Left ventricle myocardium inferior (tissue), 1 donor: ENCODE results near the gene GRPR. TPM values are rescaled to one million over a fixed set of nuclear protein-coding genes. Genes with fewer than 3 reads are reported as not detected.

Experiments used
- DNase-seq: peaks from one replicate; pipeline ENCODE4 v3.0.0-alpha.2; 2020
- H3K27ac ChIP-seq: fragments of 200-600 bp; replicated peaks from 2 replicates; pipeline ENCODE4 v1.8.0; 2021
- H3K27me3 ChIP-seq: fragments of 200-600 bp; 2 replicates; pipeline ENCODE4 v1.8.0; 2021; ENCODE audit warnings: low read depth
- H3K36me3 ChIP-seq: fragments of 200-600 bp; 2 replicates; pipeline ENCODE4 v1.8.0; 2021
- H3K4me1 ChIP-seq: fragments of 200-600 bp; 2 replicates; pipeline ENCODE4 v1.8.0; 2021
- H3K4me3 ChIP-seq: fragments of 200-600 bp; 2 replicates; pipeline ENCODE4 v1.8.0; 2021; ENCODE audit warnings: mild to moderate bottlenecking, moderate library complexity
- H3K9me3 ChIP-seq: fragments of 200-600 bp; replicated peaks from 2 replicates; pipeline ENCODE4 v1.8.0; 2021
- CTCF ChIP-seq: fragments of 200-600 bp; IDR thresholded peaks from 2 replicates; pipeline ENCODE4 v1.8.0; 2021; ENCODE audit warnings: antibody characterized with exemption, mild to moderate bottlenecking, borderline replicate concordance
- intact Hi-C: fragments of 100-400 bp; cut with micrococcal nuclease; formaldehyde crosslinking; loops from one replicate; pipeline ENCODE4 v1.11.0; 2022
- total RNA-seq: library from RNA; stranded (reverse); fragmentation: NEBNext Ultra II Directional; extraction: Animal tissue kit (Norgen Biotek cat#: 25700); gene quantifications from one replicate; pipeline ENCODE4 v1.2.1, GENCODE V29; 2021
- donor health status: DM: no; HTN: yes; CAD: no; lungs with severe emphysema.

GRPR gene
- total RNA-seq, 1 donor from 2014 or later = 0.30 TPM

DNA sequence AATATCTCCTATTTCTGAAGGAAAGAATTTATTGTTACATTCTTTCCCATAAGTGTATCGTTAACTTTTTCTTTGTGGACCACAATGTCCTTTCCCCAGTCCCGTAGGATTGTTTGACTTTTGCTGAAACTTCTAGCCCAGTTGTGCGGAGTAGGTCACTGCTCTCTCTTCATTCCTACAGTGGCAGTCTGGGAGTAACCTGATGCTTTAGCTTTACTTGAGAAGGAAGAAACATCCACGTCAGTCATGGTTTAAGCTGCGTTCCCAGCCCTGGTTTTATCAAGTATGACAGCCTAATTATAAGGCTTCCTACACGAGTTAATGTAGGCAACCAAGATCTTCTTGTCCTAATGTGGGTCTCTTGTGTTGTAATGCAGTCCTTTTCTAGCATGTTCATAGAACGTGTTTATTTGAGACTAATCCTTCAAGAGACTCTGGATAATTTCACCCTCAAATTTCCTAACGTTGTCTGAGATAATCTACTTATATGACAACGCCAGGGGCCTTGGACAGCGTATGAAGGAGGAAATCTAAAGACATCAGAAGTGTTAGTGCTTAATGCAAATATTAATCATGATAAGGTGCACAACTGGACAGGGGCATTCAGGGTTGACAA is 40.8 kb upstream of the GRPR start:
- no peaks in the 10 kb centered on the region for H3K27me3 ChIP-seq
- intact Hi-C loops = no loop called here
- no peak overlapping the region for H3K27ac ChIP-seq
- TF ChIP-seq CTCF = no peak
- DNase-seq = no peak
- H3K4me3 ChIP-seq = no peak overlapping the region
- no peaks in the 10 kb centered on the region for H3K4me1 ChIP-seq
- H3K36me3 ChIP-seq = no peaks in the 10 kb centered on the region
- H3K9me3 ChIP-seq = no peaks in the 10 kb centered on the region

DNA sequence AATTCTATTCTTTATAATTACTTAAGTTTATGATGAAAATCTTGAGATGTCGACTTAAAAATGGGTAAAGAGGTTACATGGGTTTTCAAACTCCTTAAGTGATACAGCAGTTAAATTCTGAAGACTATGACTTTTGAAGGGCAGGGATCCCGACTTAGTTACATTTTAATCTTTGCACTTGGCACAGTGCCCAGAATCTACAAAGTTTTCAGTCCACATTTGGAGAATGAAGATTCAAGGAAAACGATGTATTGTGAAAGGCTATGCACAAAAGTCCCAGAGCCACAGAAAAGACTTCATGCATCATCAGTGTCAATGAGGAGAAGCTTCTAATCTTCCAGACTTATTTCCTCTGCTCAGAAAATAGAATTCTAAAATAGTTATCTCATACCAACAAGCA is 36.3 kb upstream of the GRPR start:
- H3K27ac ChIP-seq = no peak overlapping the region
- TF ChIP-seq CTCF = no peak
- DNase-seq = no peak
- H3K27me3 ChIP-seq = no peaks in the 10 kb centered on the region
- no peaks in the 10 kb centered on the region for H3K4me1 ChIP-seq
- H3K36me3 ChIP-seq = no peaks in the 10 kb centered on the region
- intact Hi-C loops = no loop called here
- no peaks in the 10 kb centered on the region for H3K9me3 ChIP-seq
- no peak overlapping the region for H3K4me3 ChIP-seq

DNA sequence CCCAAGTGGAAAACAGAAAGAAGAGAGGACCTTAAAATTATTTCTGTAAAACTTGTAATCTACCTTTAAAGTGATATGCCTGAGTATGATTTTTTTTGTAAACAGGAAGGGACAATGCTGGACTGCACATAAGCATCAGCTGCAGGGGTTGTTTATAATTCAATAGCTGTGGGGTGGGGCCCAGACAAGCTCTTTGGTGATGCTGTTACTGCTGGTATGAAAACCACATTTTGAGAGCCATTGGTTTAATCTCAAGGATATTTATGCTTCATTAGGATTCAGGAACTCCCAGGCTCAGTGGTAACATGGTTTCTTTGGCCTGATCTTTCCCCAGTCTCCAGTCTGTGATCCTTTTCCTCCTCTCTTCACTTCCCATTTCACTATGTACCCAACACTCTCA is 34.3 kb upstream of the GRPR start:
- Histone ChIP-seq H3K9me3 (no peaks in the 10 kb centered on the region), H3K4me1 (no peaks in the 10 kb centered on the region), H3K36me3 (no peaks in the 10 kb centered on the region), H3K4me3 (no peak overlapping the region), H3K27me3 (no peaks in the 10 kb centered on the region), H3K27ac (no peak overlapping the region)
- no peak for DNase-seq
- TF ChIP-seq CTCF = no peak
- intact Hi-C loops = no loop called here

DNA sequence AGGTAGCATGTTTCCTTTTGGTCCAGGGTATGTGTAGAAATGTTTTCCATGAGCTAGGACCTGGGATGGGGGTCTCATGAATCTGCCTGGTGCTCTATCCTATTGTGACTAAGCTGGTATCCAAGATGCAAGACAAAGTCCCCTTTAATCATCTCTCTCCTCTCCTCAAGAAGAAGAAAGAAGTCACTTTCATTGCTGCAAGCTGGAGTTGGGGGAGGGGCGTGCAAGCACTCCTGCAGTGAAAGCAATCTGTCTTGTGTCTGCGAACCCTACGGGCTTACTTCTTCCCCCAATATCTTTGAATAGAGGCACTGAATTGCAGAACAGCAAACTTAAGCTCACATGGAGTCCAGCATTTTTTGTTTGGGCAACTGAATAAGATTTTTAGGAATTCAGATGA is 27.2 kb upstream of the GRPR start:
- TF ChIP-seq CTCF = no peak
- DNase-seq = no peak

DNA sequence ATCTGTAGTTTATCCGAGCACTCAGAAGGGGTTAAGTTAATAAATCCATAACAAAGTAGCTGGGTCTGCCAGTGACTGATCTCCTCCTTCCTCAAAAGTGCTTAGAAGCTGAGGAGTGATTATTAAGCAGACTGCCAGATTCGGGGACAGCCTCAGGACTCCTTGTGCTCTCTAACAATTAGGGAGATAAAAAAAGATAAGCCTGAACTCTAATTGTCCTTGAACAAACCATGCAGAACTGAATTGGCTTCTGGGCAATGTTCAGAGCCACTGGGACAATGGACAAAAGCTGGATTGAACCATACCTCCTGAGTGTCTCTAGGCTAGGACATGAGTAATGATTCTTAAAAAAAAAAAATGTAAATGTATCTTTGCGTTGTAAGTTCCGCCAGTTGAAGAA is 22.7 kb upstream of the GRPR start:
- intact Hi-C loops = no loop called here
- Histone ChIP-seq H3K27ac (no peak overlapping the region), H3K36me3 (no peaks in the 10 kb centered on the region), H3K27me3 (no peaks in the 10 kb centered on the region), H3K4me1 (no peaks in the 10 kb centered on the region), H3K9me3 (no peaks in the 10 kb centered on the region), H3K4me3 (no peak overlapping the region)
- TF ChIP-seq CTCF = no peak
- no peak for DNase-seq

More for the DNA sequence above, 27.2 kb upstream of the GRPR start:
- H3K4me3 ChIP-seq = no peak overlapping the region
- H3K4me1 ChIP-seq = no peaks in the 10 kb centered on the region
- no peaks in the 10 kb centered on the region for H3K27me3 ChIP-seq
- H3K27ac ChIP-seq = no peak overlapping the region
- H3K9me3 ChIP-seq = no peaks in the 10 kb centered on the region
- intact Hi-C loops = no loop called here
- H3K36me3 ChIP-seq = no peaks in the 10 kb centered on the region
